ENCODE results near the gene DDX10.

DNA sequence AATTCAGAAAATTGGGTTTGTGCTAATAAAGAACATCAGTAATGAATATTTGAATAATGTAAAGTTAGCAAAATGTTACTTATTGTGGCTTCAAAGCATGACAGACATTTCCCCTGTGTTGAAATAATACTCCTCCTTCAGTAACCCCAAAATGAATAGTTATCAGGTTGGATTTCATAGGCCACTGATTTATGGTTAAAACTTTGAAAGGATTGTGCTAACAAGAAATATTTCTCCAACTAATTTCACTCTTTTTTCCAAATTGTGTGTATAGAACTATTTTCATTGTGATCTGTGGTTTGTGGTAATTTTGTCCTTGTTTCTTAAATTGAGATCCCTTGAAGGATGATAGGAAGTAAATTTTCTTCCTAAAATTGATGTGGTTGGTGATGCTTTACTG, 7.9 kb downstream of the DDX10 start:
- TF ChIP-seq CTCF (IDR thresholded peaks at IDR 0.05) (no peak), POLR2A (IDR thresholded peaks at IDR 0.05) (no peak)

Data from testis (tissue), 2 donors.